ENCODE results near the gene COL4A5. TPM values are rescaled to one million over a fixed set of nuclear protein-coding genes. Genes with fewer than 3 reads are reported as not detected.
"Not testable (repeated sequence)": the region's sequence is repeated elsewhere in the genome, so short reads cannot be mapped to it uniquely, and the experiment has no call there.

COL4A5 gene
- polyA plus RNA-seq, result 10 to 100 TPM in 1 of 4 donors, 1 to 10 TPM in 1, not detected in 2; 1.8 to 16.6 TPM
- long read RNA-seq, donor 1, partial matches to known transcripts, result 0 of 2 reads
- long read RNA-seq, donor 1, other reads (novel, unspliced or antisense), result 0 of 2 reads
- long read RNA-seq, donor 2, partial matches to known transcripts, result 0 of 2 reads
- long read RNA-seq, donor 2, other reads (novel, unspliced or antisense), result 0 of 2 reads
- long read RNA-seq, donor 3, transcript COL4A5-212 (1 exons, 3,915 nt), result major isoform, 12 of 12 reads
- long read RNA-seq, donor 3, partial matches to known transcripts, result 0 of 12 reads
- long read RNA-seq, donor 3, other reads (novel, unspliced or antisense), result 0 of 12 reads
- long read RNA-seq, donor 4, result 0 reads
- long read RNA-seq, donor 5, transcript COL4A5-212 (1 exons, 3,915 nt), result major isoform, 5 of 5 reads
- long read RNA-seq, donor 5, partial matches to known transcripts, result 0 of 5 reads
- long read RNA-seq, donor 5, other reads (novel, unspliced or antisense), result 0 of 5 reads
- long read RNA-seq, donor 6, result 0 reads
- long read RNA-seq, donor 7, full-length matches to known transcripts, result 5 of 5 reads
- long read RNA-seq, donor 7, partial matches to known transcripts, result 0 of 5 reads
- long read RNA-seq, donor 7, other reads (novel, unspliced or antisense), result 0 of 5 reads
- long read RNA-seq, donor 8, partial matches to known transcripts, result 0 of 2 reads
- long read RNA-seq, donor 8, other reads (novel, unspliced or antisense), result 0 of 2 reads
- long read RNA-seq, donor 9, partial matches to known transcripts, result 0 of 4 reads
- long read RNA-seq, donor 9, other reads (novel, unspliced or antisense), result 0 of 4 reads
- long read RNA-seq, donor 10, transcript COL4A5-212 (1 exons, 3,915 nt), result major isoform, 9 of 10 reads
- long read RNA-seq, donor 10, partial matches to known transcripts, result 0 of 10 reads
- long read RNA-seq, donor 10, other reads (novel, unspliced or antisense), result 0 of 10 reads

GRCh38 chrX:108439426-108439942, at the start of gene COL4A5:
COL4A5 (plus strand) TSS chrX:108439838; CDS start chrX:108440126, 288 bp downstream.
- 1 to 20% (median 9%) methylated on average over 13 of the region's 13 CpGs for WGBS, 3 donors
- no peaks in the 10 kb centered on the region for H3K9me3 ChIP-seq (ENCODE audit: control insufficient read depth in 2 of 2, insufficient read depth in 1 of 2, low read depth in 1 of 2, low read length in 1 of 2)
- peak within 1 kb of the TSS in 2 of 3 donors; percentile 27 to 71 for H3K4me3 ChIP-seq (ENCODE audit: low read depth in 1 of 3, low read length in 3 of 3)
- peak; percentile 1 to 72 for DNase-seq
- H3K4me1 ChIP-seq (ENCODE audit: control insufficient read depth in 3 of 3, insufficient read depth in 2 of 3, low read depth in 1 of 3, low read length in 2 of 3), result no peaks in the 10 kb centered on the region
- H3K27me3 ChIP-seq (ENCODE audit: control insufficient read depth in 3 of 3, insufficient read depth in 3 of 3, low read length in 3 of 3), result peaks cover 0 to 12% (median 0%) of the 10 kb centered on the region in 3 donors
- peak within 1 kb of the TSS in 1 of 3 donors; percentile 51 for H3K27ac ChIP-seq (ENCODE audit: low read depth in 1 of 3, low read length in 2 of 3)
- FAIRE-seq, result no peak
- H3K36me3 ChIP-seq (ENCODE audit: control insufficient read depth in 3 of 3, insufficient read depth in 2 of 3, low read depth in 1 of 3, low read length in 3 of 3), result no peaks in the 10 kb centered on the region

- H3K27me3 ChIP-seq (ENCODE audit: control insufficient read depth in 3 of 3, insufficient read depth in 3 of 3, low read length in 3 of 3); FAIRE-seq; DNase-seq; H3K27ac ChIP-seq (ENCODE audit: low read depth in 1 of 3, low read length in 2 of 3); H3K9me3 ChIP-seq (ENCODE audit: control insufficient read depth in 2 of 2, insufficient read depth in 1 of 2, low read depth in 1 of 2, low read length in 1 of 2); H3K4me3 ChIP-seq (ENCODE audit: low read depth in 1 of 3, low read length in 3 of 3); H3K36me3 ChIP-seq (ENCODE audit: control insufficient read depth in 3 of 3, insufficient read depth in 2 of 3, low read depth in 1 of 3, low read length in 3 of 3); H3K4me1 ChIP-seq (ENCODE audit: control insufficient read depth in 3 of 3, insufficient read depth in 2 of 3, low read depth in 1 of 3, low read length in 2 of 3): not testable (repeated sequence)
- 58 to 68% (median 65%) methylated on average over 7 to 9 of the region's 9 CpGs for WGBS, 3 donors
Measured at GRCh38 chrX:108390976-108391717, 48.5 kb upstream of the COL4A5 start.

GRCh38 chrX:108396188-108396891, 43.3 kb upstream of the COL4A5 start:
- FAIRE-seq, result no peak
- no peaks in the 10 kb centered on the region for H3K36me3 ChIP-seq (ENCODE audit: control insufficient read depth in 3 of 3, insufficient read depth in 2 of 3, low read depth in 1 of 3, low read length in 3 of 3)
- H3K27ac ChIP-seq (ENCODE audit: low read depth in 1 of 3, low read length in 2 of 3), result no peak overlapping the region
- H3K27me3 ChIP-seq (ENCODE audit: control insufficient read depth in 3 of 3, insufficient read depth in 3 of 3, low read length in 3 of 3), result no peaks in the 10 kb centered on the region
- no peaks in the 10 kb centered on the region for H3K4me1 ChIP-seq (ENCODE audit: control insufficient read depth in 3 of 3, insufficient read depth in 2 of 3, low read depth in 1 of 3, low read length in 2 of 3)
- DNase-seq, result no peak
- 53 to 75% (median 54%) methylated on average over 6 of the region's 6 CpGs for WGBS, 3 donors
- no peak overlapping the region for H3K4me3 ChIP-seq (ENCODE audit: low read depth in 1 of 3, low read length in 3 of 3)
- H3K9me3 ChIP-seq (ENCODE audit: control insufficient read depth in 2 of 2, insufficient read depth in 1 of 2, low read depth in 1 of 2, low read length in 1 of 2), result peaks cover 0 to 5% of the 10 kb centered on the region in 2 donors

- 66 to 93% (median 83%) methylated on average over 1 of the region's 1 CpG for WGBS, 3 donors
- Histone ChIP-seq H3K4me1 (ENCODE audit: control insufficient read depth in 3 of 3, insufficient read depth in 2 of 3, low read depth in 1 of 3, low read length in 2 of 3) (no peaks in the 10 kb centered on the region), H3K4me3 (ENCODE audit: low read depth in 1 of 3, low read length in 3 of 3) (no peak overlapping the region), H3K27ac (ENCODE audit: low read depth in 1 of 3, low read length in 2 of 3) (no peak overlapping the region), H3K36me3 (ENCODE audit: control insufficient read depth in 3 of 3, insufficient read depth in 2 of 3, low read depth in 1 of 3, low read length in 3 of 3) (no peaks in the 10 kb centered on the region), H3K9me3 (ENCODE audit: control insufficient read depth in 2 of 2, insufficient read depth in 1 of 2, low read depth in 1 of 2, low read length in 1 of 2) (no peaks in the 10 kb centered on the region), H3K27me3 (ENCODE audit: control insufficient read depth in 3 of 3, insufficient read depth in 3 of 3, low read length in 3 of 3) (no peaks in the 10 kb centered on the region)
- FAIRE-seq, result no peak
- DNase-seq, result no peak
Measured at GRCh38 chrX:108396986-108397385, 42.7 kb upstream of the COL4A5 start.

- Histone ChIP-seq H3K27ac (ENCODE audit: low read depth in 1 of 3, low read length in 2 of 3) (no peak overlapping the region), H3K9me3 (ENCODE audit: control insufficient read depth in 2 of 2, insufficient read depth in 1 of 2, low read depth in 1 of 2, low read length in 1 of 2) (no peaks in the 10 kb centered on the region), H3K27me3 (ENCODE audit: control insufficient read depth in 3 of 3, insufficient read depth in 3 of 3, low read length in 3 of 3) (no peaks in the 10 kb centered on the region), H3K4me3 (ENCODE audit: low read depth in 1 of 3, low read length in 3 of 3) (no peak overlapping the region), H3K4me1 (ENCODE audit: control insufficient read depth in 3 of 3, insufficient read depth in 2 of 3, low read depth in 1 of 3, low read length in 2 of 3) (no peaks in the 10 kb centered on the region), H3K36me3 (ENCODE audit: control insufficient read depth in 3 of 3, insufficient read depth in 2 of 3, low read depth in 1 of 3, low read length in 3 of 3) (no peaks in the 10 kb centered on the region)
- FAIRE-seq (no peak), DNase-seq (no peak)
- 46 to 77% (median 58%) methylated on average over 6 of the region's 6 CpGs for WGBS, 3 donors
Measured at GRCh38 chrX:108397627-108398391, 41.8 kb upstream of the COL4A5 start.

- Histone ChIP-seq H3K27me3 (ENCODE audit: control insufficient read depth in 3 of 3, insufficient read depth in 3 of 3, low read length in 3 of 3) (no peaks in the 10 kb centered on the region), H3K4me1 (ENCODE audit: control insufficient read depth in 3 of 3, insufficient read depth in 2 of 3, low read depth in 1 of 3, low read length in 2 of 3) (no peaks in the 10 kb centered on the region), H3K4me3 (ENCODE audit: low read depth in 1 of 3, low read length in 3 of 3) (no peak overlapping the region), H3K36me3 (ENCODE audit: control insufficient read depth in 3 of 3, insufficient read depth in 2 of 3, low read depth in 1 of 3, low read length in 3 of 3) (no peaks in the 10 kb centered on the region), H3K9me3 (ENCODE audit: control insufficient read depth in 2 of 2, insufficient read depth in 1 of 2, low read depth in 1 of 2, low read length in 1 of 2) (no peaks in the 10 kb centered on the region), H3K27ac (ENCODE audit: low read depth in 1 of 3, low read length in 2 of 3) (no peak overlapping the region)
- WGBS, 3 donors, result 61 to 74% (median 64%) methylated on average over 1 of the region's 1 CpG
- DNase-seq, result no peak
- no peak for FAIRE-seq
Measured at GRCh38 chrX:108399418-108400165, 40.0 kb upstream of the COL4A5 start.

- no peaks in the 10 kb centered on the region for H3K36me3 ChIP-seq (ENCODE audit: control insufficient read depth in 3 of 3, insufficient read depth in 2 of 3, low read depth in 1 of 3, low read length in 3 of 3)
- H3K4me1 ChIP-seq (ENCODE audit: control insufficient read depth in 3 of 3, insufficient read depth in 2 of 3, low read depth in 1 of 3, low read length in 2 of 3), result no peaks in the 10 kb centered on the region
- no peak overlapping the region for H3K4me3 ChIP-seq (ENCODE audit: low read depth in 1 of 3, low read length in 3 of 3)
- no peak for FAIRE-seq
- H3K27me3 ChIP-seq (ENCODE audit: control insufficient read depth in 3 of 3, insufficient read depth in 3 of 3, low read length in 3 of 3), result no peaks in the 10 kb centered on the region
- no peaks in the 10 kb centered on the region for H3K9me3 ChIP-seq (ENCODE audit: control insufficient read depth in 2 of 2, insufficient read depth in 1 of 2, low read depth in 1 of 2, low read length in 1 of 2)
- no peak overlapping the region for H3K27ac ChIP-seq (ENCODE audit: low read depth in 1 of 3, low read length in 2 of 3)
- no peak for DNase-seq
Measured at GRCh38 chrX:108412783-108413182, 26.9 kb upstream of the COL4A5 start.

Measured in small intestine (tissue), 16 donors.